Amniotic stem cell (primary cell): ENCODE measurements around the gene DGKI.

Source experiments
- DNase-seq: peaks from one replicate; lab custom pipeline; 2025; lab: John Stamatoyannopoulos, UW

The DGKI gene

DNA sequence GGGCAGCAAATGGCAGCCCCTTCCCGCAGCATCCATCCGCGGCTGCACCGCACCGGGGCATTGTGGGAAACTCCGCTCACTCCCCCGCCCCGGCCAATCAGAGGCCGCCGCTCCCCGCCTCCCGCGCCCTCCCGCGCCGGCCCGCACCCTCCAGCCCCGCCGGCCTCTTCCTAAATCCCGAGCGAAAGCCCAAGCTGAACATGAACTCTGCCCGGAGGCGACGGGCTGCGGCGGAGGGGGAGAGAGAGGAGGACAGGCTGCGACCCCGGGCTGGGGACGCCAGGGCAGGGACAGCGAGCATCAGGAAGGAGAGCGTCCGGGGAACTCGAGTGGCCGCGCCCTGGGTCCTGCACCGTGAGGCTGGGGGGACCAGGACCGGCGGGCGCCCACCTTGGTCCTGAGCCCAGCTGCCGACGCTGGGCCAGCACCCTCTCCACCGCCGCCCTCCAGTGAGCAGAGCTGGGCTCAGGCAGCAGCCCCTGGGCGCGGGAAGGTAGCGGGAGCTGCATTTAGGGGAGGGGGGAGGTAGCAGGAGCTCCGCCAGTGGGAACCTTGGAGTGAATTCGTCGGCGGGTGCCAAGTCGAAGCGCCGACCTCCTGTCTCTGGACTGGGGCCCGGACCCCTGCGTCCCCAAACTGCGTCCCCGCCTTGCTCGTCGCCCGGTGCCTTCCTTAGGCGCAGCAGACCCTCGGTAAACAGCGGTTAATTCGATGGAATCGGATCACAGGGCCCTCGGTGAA, at the start of gene DGKI:
TSS of gene DGKI (minus strand) at position 148 of the 741 bp plus-strand sequence.
- no peak for DNase-seq

DNA sequence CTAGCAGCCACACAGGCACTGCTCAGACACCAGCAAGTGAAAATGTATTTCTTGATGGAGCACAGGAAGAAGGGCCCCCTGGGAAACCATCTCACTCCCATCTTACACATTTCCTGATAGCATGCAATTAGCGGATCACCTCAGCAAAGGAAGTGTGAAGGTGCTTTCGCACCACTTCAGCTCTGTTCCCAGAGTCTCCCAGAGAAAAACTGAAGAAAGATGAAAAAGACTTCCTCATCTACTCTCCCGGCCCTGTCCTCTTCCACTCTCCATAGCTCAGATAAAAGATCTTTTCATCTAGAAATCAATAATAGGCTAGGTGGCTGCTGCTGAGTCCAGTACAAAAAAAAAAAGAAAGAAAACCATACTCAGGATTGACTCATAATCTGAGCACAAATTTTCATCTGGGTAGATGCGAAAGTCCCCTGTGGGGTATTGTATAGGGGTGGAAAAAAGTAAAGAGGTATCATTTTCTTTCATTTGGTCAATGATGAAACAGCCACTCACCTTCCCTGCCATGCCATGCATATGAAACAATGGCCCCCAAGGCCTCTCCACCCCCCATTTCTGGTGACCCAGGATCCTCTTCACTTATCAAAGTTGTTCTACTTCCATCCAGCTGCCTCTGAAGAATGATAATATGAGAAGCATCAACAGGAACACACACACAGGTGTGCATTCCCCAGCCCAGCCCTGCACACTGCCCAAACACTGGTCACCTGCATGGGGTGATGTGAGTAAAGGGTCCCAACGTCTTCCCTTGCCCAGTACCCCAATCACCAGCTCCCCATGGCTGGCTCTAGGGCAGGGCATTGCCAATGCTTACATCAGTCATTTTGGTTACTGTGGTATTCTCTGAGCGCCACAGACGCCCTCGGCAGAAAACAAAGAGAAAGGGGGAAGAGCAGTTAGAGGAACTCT, 48.8 kb upstream of the DGKI start:
- no peak for DNase-seq

DNA sequence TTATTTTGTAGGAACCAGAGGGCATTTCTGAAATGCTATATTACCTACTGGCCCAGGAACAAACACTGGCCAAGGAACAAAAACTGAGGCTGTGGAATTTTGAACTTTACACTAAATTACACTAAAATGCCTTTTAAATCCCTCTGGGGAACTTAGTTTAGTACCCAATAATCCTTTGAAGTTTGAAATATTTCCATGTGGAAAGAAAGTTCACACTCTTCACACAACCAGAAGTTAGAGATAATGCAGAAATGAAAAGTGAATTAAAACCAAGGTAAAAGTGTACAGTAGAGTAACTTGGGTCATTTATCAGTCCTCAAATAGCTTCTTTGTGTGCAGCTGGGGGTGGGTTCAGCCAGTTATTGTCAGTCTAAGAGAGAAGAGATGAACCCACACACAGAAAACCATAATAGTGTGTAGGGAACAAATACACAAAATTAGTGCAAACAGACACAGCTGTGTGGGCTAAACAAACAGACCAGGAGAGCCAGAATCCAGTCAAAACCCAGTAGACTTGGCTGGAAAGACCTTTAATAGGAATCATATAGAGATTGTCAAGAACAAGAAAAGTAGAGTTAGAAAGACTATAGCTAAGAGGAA, 46.5 kb upstream of the DGKI start:
- no peak for DNase-seq

DNA sequence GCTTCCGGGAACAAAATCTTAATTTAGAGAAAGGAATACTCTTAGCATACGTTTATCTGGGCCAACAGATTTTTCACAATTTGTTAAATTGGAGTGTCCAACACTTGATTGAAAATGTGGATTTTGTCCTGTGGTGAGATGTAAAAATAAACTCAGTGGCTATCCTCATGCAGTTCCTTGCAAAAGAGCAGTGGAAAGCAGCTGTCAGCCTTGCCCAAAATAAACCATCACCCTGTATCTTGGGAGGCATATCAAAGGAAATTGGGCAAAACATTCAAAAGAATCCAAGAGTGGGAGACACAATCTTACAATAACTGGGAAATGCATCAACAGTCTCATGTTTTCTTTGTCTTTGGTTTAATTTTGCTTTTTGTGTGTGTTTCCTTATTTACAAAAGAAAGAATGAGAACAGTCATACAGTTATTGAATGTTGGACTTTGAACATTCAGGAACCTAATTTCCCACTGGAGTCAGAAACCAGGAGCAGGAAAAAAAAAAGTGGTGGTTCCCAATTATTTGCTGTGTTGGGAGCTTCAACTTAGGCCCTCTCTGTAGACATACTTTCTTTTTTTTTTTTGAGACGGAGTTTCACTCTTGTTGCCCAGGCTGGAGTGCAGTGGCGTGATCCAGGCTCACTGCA, 44.4 kb upstream of the DGKI start:
- DNase-seq = no peak

DNA sequence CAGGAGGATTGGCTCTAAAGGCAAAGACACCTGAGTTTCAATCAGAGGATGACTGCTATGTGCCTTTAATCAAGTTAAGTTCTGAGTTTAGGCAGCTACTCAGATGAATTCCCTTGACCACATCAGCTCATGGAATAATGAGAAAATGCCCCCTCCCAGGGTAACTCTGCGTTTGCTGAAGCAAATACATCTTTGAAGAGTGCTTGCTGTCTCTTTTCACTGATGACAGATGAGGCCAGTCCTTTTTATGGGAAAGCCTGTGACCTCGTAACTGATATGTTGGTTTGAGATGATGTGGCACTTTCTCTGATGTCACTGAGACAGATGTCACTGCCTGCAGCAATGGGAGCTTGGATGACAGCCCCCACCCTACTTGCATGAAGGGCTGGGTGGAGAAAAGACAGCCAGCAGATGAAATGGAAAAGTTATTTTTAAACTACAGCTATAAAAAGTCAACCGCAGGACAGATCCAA, 43.7 kb upstream of the DGKI start:
- no peak for DNase-seq

DNA sequence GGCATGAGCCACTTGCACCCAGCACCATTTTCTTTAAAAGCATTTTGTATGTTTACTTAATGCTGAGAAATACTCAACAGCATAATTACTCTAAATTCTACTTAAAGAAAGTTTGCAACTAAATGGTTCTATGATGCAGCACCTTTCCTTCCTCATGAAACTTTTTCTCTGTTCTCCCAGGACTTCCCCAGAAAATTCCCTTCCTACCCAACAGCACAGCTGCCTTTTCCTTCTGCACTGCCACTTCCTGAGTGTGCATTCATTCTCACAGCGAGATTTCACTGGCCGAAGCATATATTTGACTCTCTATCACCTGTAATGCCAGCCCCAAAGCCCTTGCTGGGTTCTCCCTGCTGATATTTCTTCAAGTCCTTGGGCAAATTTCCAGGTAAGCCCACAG, 41.5 kb upstream of the DGKI start:
- DNase-seq = no peak

DNA sequence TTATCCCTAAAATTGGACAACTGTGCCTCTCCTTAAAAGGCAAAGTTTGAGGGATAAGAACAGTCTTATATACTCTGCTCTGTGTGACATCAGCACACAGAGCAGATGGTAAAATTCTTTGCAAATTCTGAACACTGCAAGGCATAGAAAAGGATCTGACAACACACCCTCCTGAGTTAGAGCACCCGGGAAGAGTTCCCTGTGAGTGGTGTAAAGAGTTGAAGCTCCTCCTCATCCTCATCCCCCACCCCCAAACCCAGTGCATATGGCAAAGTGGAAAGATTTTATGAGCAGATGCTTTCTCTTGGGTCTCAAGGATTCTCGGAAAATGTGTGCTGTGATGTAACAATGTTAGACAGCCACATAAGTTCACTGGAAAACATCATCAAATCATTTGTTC, 40.0 kb upstream of the DGKI start:
- DNase-seq = no peak

DNA sequence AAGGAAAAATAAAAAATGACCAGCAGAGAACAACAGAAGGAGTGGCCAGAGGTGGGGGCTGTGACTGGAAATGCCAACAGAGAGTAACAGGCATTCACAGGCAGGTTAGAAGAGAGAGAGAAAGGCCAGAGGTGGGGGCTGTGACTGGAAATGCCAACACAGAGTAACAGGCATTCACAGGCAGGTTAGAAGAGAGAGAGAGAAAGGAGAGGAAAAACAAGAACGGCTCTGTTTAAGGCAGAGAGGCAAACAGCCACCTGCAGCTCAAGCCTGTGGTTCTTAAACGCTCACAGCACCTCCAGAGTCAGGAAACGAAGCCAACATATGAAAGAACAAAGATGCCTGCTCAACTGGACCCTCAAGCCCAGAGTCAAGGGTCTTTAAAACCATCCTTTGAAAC, 39.5 kb upstream of the DGKI start:
- DNase-seq = no peak

DNA sequence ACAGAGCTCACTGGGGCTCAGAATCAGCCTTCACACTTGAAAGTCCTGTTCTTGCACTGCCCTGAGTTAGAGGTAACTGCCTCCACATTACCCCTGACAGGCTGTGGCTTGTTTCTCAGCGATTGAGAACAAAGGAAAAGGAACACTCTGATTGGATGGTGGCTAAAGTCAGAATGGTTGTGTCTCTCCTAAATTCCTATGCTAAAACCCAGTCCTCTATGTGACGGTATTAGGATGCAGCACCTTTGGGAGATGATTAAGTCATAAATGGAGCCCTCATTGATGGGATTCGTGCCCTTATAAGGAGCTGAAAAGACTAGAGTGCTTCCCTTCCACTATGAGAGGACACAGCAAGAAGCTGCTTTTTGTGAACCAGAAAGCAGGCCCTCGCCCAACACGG, 38.9 kb upstream of the DGKI start:
- no peak for DNase-seq

DNA sequence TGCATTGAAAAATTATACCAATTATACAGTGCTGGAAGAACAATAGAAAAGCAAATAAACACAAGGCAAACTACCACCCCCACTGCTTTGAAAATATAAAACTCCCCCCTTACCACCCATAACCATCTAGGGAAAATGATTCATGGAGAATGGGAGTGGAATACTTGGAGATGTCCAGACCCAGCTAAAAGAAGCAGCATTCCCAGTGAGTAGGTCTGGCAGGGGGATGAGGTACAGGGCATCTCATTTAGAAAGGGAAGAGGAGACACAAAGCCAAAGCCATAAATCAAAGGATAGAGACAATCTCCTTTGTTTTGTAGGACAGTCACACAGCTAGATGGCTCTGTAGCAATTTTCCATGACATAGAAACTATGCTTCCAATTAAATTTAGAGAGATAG, 36.0 kb upstream of the DGKI start:
- no peak for DNase-seq

DNA sequence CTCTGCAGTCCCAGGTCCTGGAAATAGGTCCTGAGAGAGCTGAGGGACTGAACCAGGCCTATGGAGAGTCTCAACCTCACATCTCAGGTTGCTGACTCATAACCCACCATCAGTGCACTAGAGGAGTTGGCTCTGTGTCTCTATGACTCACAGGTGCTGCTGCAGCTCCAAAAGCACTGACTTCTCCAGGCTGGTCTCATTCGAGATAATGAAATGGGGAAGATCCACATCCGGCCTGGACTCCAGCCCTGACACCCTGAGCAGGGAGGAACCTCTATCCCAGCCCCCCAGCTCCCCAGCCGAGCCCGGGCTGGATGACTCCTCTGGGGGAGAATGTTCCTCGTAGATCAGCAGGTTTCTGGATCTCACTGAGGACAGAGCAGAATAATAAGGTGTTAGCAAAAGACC, 35.5 kb upstream of the DGKI start:
- peak; percentile 90 for DNase-seq

DNA sequence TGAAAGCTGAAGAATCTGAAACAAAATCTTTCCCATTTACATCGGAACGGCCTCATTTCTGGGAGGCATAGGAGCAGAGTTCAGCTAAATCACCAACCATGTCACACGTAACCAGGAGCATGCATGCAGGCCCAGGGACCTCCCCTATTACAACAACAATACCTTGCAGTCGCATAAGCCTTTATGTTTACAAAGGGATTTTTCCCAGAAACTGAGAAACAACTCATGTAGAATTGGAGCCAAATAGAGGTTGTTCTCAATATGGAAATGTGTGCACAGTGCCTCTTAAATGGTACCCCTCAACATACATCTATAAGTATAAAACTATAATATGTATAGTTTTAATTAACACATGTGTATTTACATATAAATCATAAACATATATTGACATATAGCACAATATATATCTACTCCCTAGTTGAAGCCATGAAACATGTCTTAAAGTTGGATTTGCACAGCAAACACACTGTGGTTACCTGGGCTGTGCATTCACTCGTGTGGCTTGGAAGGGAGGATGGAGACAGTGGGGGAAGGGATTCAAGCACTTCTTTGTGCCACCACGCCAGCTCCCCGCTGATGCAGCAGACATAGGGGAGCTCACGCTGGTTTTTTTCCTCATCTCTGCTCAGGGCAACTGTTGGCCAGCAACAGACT, 35.0 kb upstream of the DGKI start:
- DNase-seq = no peak

DNA sequence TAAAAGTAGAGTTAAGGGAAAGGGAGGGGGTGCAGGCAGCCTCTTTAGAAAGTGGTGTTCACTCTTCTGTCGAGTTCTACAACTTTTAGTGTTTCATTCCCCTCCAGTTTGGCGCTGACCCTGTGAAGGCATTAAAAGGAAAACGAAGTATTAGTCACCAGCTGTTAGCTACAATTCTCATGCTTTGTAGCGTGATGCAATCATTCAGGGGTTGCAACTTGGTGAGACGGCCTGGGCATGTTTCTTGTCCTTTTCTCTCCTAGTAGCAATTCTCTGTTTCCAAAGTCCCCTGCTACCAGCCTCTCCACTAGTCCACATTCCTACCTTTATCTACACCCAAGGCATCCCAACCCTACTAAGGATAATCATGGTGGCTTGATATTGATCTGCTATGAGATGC, 33.7 kb upstream of the DGKI start:
- peak; percentile 14 for DNase-seq

DNA sequence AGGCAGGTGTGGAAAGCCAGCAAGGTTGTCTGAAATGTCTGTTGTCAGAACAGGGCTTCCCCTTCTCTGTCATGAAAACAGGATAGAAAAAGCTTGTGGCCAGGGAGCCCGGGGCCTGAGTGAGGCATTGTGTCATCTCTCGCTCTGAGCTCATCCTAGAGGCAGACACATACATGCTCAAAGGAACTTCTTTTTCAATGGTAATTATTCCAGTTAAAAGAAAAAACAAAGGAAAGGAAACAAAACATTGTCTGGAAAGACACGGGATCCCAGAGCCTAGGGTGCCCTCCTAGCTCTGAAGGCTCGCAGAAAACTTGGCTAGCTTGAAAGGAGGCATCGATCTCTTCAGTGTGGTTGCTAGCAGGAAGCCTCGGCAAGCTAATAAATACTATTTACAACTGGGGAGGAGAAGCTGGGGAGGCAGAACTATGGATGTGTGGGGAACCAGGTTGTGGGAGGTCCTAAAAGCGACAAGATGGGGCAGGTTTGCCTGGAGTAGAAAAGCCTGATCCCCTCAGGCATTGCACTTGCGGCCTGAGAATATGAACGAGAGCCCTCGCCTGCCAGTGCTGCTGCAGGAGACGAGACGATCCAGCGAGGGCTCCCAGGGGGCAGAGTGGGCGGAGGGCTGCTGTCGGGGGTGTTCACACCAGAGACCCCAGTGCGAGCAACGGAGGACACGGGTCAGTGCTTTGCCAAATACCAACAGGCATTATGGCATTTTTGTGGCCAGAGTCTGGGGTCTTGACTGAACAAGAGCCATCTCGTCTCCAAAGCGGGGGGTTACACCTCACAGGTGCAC, 32.8 kb upstream of the DGKI start:
- no peak for DNase-seq

DNA sequence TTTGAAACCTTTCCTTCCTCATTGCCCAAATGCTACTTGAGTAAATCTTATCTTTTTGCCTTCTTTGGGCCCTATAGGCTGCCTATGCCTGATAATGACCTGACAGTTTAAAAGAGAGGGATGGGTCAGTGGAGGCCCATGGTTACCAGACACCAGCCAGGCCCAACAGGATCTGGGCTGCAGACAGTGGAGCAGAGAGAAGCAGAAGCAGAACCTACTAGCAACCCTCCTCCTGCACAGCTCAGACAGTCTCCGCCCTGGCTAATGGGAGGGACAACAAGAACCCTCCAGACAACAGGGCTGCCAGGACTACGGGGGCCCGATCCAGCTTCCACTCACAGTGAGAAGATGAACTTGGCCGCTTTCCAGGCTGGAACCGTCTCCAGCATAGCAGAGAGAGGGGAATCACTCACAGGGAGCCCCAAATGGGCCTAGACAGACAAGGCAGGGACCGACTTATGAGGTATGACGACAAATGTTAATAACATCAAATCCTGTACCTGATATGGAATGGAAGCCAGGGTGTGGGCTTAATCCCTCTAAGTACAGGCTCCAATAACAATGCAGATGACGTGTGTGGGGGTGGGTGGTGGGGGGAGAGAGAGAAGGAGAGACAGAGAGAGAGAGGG, 31.7 kb upstream of the DGKI start:
- no peak for DNase-seq

DNA sequence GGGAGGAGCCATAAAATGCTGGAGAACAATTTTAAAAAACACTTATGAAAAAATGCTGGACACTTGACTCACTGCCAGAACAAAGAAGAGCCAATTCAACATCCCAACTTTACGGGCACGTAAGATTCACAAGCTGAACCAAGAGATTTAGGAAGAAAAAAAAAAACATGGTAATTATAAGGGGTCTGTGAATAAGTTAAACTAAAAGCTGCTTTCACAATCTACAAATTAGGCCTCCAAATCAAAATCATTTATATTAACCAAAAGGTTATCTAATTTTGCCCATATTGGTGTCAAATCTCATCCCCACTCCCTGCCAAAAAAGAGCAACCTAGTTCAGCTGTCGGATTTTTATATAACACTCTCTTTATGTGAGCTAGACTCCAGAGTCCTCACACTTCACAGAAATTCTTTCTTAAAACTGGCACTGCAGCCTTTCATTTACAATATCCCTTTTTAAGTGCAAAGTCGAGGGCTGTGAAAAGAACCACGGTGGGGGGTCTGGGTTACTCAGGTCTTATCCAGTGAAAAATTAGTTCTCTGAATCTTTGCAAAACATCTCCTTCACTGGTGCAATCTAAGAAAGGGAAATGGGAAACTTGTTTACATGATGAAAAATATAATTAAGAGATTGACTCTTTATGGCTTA, 30.4 kb upstream of the DGKI start:
- DNase-seq = no peak

DNA sequence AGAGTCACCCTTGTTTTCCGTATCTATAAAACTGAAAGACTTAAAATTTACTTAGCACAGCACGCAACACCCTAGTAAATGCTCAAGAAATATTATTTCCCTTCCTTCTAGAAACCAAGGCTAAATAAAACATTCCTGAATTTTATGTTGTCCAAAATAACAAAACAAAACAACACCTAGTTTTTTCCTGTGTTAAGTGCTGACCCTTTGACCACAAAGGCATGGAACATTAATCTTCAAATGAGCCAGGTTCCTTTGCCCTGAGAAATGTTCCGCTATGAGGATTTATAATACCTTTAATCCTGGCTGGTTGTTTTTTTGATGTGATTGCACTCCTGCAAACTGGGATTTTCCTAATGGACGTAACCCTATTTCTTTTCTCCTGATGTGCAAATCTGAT, 29.0 kb upstream of the DGKI start:
- no peak for DNase-seq

DNA sequence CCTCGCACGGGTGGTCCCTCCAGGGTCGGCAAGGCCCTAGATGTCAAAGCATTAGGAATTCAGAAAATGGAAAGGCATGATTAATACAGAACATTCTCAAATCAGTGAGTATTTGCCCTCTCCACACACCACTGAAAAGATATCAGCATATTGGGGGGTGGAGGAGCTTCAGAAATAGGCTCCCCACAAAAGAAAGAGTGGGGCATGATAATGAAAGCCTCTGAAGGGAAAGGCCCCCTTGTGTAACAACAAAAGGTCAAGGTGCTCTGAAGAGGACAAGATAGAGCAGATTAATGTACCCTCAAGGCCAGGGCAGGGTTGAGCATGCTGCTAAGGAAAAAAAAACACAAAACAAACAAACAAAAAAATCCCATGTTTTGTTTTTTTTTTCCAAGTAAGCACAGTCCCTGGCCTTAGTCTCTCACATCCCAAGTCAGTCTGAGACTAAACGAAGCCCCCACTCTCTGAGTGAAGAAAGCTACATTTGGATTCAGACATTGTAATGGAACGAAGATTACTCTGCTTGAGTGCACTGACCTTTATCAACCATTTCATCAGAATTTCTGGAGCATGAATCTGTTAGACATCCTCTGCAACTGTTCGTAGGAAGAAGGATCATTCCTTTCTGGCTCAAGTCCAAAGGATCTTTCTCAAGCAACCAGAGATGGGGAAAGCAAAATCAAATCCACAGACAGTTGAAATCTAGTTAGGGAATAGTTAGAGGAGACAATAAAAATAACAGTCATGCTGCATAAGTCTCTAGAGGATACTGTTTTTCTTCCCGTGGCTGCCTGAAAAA, 27.4 kb upstream of the DGKI start:
- DNase-seq = peak; percentile 83

DNA sequence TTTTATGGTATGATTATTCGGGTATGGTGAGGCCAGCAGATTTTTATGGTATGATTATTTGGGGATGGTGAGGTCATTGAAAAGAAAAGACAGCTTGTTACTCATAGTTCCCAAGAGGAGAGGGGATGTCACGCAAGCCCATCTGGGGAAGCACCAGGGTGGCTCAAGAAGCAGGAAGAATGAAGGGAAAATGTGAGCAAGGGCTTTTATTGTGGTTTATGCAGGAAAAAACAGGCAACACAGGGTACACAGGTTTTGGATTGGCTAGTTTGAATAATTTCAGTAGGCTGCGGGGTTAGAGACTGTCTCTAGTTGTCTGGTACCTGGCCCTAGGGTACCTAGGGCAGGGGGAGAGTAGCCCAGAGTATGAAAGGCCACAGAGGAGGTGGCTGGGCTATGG, 26.8 kb upstream of the DGKI start:
- DNase-seq = peak; percentile 67
